HG02852 (cell line): ENCODE data around the gene NDUFV2.
A peak's percentile ranks its signal among the peaks of the same experiment; 100 is the strongest.
"Not testable (repeated sequence)": the region's sequence is repeated elsewhere in the genome, so short reads cannot be mapped to it uniquely, and the experiment has no call there.

Experiments
- ATAC-seq: cut with Tn5 transposase; IDR thresholded peaks from one replicate; pipeline ENCODE4 v1.9.1; 2021; ENCODE audit warnings: mild to moderate bottlenecking, moderate library complexity; ENCODE audit not compliant: unreplicated experiment

NDUFV2 gene

DNA sequence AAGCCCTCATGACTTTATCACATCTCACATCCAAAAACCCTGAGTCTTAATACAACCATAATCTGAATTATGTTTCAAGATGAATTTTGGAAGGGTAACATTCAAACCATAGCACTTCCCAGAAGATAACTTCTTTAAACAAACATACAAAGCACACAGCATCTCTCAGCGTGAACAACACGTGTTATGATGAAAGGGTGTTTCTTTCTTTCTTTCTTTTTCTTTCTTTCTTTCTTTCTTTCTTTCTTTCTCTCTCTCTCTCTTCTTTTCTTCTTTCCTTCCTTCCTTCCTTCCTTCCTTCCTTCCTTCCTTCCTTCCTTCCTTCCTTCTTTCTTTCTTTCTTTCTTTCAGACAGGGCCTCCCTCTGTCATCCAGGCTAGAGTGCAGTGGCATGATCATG is 13.8 kb upstream of the NDUFV2 start:
- not testable (repeated sequence) for ATAC-seq

DNA sequence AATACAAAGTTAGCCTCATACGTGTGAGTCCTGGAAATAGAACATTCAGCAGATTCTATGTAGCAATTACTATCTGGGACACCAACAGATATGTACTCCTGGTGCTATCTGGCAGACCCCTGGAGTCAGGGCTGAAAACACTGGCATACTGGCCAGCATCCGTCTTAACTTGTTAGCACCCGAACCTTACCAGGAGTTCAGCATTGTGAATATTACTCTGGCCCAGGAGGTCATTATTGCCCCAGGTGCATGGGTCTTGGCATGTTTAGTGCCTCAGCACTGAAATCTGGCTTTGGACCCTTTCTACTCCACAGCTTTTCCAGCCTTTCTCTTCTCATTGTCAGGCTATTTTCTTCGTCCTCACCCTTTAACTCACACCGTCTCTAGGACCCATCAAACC is 11.9 kb upstream of the NDUFV2 start:
- ATAC-seq = no peak

DNA sequence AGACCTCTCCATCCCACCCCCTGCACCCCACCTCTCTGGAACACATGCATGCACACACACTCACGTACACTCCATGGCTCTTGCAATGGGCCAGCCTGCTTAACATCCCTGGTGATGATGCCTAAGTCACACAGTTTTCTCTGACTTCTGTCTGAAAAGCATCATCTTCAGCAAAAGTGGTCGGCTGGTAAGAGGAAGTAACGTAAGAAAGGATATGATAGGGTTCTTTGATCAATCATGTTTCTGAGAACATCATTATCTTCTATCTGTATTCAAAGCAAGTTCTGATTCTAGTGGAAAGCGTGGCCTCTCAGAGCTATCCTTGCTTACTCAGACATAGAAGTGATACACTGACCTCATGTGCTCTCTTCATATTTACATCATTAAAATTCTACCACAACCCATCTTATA is 11.4 kb upstream of the NDUFV2 start:
- ATAC-seq = no peak

DNA sequence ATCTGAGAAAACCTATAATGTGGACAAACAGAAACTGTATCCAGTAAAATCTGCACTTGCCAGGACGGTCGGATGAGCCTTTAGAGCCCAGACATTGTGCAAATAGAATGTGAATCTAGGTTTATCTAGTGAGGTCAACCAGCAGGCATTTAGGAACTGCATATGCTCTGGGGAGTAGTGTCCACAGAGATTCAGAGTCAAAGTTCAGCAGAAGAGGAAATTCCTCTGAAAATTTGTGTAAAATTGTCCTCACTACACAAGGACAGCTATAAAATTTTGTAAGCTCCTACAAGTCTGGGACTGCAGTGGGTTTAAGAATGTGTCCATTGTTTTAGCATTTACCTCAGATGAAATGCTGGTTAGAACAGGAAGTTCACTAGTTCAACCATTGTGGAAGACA is 9.8 kb upstream of the NDUFV2 start:
- ATAC-seq = no peak

DNA sequence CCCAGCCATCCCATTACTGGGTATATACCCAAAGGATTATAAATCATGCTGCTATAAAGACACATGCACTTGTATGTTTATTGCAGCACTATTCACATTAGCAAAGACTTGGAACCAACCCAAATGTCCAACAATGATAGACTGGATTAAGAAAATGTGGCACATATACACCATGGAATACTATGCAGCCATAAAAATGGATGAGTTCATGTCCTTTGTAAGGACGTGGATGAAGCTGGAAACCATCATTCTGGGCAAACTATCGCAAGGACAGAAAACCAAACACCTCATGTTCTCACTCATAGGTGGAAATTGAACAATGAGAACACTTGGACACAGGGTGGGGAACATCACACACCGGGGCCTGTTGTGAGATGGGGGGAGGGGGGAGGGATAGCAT is 9.4 kb upstream of the NDUFV2 start:
- ATAC-seq = not testable (repeated sequence)

DNA sequence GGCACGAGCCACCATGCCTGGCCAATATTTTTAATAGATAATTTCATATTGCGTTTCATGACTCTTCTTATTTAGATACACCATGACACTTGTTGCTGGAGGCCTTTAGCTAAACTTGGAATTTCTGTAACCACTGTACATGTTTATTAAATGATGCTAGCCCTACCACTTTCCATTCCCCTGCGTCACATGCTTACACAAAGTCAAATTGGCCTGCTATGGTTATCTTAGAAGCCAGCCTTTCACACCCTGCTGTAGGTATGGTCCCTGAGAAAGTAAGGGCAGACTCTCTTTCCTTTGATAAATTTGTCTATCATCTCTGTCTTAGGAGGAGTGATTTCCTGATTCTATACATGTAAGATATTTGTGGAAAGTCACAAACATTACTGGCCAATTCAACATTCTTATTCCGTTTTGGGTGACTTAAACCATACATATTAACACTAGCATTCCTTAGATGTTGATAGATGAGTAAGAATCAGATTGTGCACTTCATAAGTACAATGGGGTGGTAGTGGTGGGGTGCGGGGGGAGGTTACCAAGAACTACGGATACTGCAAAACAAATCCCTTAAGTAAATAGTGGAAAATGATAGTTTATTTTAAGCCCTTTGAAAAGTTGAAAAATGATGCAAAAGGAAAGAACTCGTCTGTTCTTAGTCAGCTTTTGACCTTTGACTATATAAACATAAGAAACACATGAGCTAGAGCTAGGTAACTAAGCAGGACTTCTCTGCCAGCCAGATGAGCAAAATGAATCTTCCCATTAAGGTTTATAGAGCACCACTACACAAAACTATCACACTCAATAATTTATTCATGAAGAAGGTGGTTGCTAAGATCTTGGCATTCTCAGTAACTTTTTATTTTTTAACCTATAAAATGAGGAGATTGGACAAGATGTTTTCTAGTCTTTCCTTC is 7.9 kb upstream of the NDUFV2 start:
- ATAC-seq = no peak

DNA sequence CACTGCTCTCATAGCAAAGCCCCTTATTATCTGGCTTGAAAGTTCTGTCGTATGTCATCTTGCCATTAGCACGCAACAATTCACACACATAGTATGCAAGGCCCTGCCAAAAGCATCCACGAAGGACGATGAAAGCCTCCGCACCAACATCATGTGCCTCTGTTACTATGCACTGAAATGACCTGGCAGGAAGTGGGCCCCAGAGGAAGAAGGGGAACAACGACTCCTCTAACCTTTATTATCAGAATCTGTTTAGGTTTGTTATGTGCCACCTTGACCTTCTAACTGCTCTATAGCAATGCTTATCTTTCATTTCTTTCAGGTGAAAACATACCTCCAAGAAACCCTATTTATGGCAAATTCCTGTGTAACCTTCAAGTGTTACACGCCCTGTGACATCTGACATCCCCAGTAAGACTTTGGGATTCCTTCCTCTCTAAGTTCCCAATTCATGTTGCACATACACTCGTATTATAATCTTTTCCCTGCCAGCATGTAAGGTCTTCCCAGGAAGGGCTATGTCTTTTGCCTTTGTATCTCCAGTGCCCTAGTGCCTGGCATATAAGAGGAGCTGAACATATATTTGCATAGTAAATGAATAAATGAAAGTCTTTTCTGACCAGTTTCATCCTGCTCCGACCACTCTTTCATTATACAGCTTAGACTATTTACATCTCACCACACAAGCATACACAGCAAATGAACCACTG is 7.0 kb upstream of the NDUFV2 start:
- ATAC-seq = peak; percentile 85

DNA sequence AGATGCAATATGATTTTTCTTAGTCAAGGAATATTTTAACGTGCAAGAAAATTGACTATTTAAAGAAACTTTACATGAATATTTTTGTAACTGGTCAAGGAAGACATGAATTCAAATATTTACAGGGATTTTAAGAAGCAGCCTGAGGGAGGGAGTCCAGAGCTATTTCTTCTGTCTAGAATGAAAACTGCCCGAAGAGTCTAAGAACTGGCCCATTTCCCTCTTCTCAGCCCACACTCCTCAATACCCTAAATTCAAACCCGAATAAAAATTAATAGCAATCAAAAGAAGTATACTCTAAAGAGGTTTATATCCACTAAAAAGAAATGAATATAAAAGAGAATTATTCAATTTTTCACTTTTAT is 6.5 kb upstream of the NDUFV2 start:
- ATAC-seq = no peak

DNA sequence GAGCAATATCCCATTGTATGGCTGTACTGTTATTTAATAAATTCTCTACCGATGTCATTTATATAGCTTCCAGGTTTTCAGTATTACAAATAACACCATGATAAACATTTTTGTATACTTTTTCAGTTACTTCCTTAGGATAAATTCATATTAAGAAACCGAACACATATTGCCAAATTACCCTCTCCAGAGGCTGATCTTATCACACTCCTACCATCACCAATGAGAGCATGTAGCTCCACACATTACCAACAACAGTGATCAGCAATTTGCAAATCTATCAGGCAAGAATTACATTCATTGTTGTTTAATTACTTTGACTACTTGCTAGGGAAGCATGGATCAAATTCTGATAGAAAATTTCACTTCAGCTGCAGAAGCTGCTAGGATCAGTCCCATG is 5.8 kb upstream of the NDUFV2 start:
- no peak for ATAC-seq

DNA sequence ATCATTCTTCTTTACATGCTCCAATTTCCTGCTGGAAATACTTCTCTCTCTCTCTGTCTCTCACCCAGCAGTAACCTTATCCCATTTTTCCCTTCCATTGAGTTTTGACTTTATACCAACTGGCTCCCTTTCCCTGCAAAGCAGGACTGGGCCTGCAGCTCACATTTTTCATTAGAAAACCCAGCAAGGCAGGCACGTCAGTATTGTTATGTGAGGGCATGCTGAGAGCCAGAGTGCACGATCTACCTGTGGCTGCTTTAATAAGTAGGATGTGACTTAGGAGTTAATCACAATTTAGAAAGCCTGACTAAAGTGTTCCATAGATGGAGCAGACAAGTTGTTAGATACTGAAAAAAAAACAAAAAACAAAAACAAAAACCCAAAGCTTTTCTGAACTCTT is 5.2 kb upstream of the NDUFV2 start:
- ATAC-seq = no peak

DNA sequence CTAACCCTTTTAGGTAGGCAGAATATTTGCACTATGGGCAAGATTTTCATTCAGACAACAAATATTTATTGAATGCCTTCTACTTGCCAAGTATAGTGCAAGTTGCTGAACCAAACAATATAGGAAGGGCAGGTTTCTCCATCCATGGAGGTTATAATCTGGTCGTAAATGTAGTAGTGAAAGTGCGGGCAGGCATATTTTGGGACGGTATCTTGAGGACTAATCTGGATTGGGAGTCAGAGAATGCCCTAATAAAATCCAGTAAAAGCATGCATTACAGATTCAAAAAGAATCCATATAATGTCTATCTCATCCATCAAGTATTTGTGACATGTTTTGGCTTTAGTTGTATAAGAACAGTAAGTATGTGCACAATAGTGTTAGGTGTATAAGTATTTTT is 1.7 kb upstream of the NDUFV2 start:
- ATAC-seq = no peak

DNA sequence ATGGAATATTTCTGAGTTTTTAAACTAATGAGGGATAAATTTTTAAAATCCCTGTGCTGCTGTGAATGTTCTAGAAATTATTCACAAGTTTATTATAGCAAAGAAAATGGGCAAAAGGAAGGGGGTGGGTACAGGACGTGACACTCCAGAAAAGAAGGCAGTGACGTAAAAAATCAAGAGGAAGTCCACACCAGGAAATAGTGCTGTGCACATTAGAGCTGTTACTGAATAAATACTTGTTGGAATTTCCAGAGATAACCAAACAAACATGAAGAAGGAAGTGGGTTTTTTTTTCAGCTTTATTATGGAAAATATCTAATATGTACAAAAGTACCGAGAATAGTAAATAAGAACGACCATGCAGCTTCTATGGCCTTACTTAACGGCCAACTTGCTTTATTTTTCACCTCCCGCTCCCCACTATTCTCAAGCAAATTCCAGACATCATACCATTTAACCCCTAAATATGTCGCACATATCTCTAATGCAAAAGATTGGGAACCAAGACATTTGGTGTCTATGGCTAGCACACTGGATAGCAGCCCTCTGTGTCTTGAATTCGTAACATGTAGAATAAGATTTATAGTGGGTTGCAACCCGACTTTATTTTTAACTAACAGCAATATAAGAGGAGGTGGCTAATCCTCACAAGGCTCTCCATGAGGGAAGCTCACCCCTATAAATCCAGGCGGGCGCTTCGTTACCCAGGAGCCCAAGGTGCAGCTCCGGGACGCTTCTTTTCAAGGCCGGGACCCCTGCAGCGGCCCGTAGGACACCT is 580 bp upstream of the NDUFV2 start:
- ATAC-seq = peak; percentile 8

DNA sequence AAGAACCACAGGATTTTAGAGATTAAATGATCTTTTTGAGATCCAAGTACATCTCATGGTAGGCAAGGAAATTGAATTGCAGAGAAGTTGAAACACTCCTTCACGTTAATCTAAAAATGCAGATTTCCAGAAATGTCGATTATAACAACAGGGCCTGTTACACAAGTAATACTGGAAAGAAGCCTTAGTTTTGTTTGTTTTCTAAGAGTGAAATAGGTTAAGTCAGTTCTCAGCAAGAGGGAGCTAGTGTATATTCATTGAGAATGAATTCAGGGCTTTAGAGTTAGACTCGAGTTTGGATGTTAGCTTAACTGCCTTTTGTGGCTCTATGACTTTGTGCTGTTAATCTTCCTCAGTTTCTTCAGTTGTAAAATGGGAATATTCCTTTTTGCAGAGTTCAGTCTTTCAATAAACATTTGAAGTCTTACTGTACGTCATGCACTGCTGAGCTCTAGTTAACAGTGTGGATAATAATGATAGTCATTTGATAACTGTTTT is 926 bp downstream of the NDUFV2 start:
- ATAC-seq = no peak

DNA sequence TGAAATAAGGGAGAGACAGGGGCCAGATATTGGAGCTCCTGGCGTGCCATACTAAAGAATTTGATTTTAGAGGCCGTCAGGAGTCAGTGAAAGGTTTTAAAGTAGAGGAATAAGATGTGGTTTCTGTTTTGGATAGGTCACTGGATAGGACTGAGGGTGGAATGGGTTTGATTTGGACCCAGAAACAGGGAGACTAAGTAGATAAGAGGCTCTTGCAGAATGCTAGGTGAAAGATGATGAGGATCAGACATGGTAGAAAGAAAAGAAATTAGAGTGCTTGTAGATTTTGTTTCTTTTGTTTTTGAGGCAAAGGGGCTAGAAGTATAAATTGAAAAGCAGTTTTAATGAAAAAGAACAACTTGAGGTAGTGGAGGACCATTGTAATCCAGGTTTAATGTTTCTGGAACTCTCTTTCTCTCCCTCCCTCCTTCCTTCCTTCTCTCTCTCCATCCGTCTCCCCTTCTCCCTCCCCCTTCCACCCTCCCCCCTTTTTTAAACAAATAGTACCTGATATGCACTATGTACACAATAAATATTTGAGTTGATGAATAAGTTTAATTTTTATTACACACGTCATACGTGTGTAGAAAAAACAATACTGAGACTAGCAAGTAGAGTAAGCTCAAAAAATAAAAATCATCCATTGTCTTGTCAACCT is 1.9 kb downstream of the NDUFV2 start:
- ATAC-seq = no peak

DNA sequence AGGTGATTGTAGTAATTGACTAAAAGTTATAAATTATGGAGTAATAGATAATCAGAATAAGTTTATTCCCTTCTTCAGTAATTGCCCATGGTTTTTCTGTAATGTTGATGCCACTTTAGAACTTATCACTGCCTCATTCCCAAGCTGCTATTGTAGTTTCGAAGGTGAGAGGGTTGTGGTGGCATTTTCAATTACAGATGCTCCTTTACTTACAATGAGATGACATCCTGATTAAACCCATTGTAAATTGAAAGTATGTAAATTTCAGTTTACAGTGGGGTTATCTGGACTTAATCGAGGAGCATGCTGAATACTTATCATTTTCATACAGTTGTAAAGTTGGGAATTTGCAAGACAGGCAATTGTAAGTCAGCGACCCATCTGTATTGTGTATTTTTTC is 2.9 kb downstream of the NDUFV2 start:
- no peak for ATAC-seq

DNA sequence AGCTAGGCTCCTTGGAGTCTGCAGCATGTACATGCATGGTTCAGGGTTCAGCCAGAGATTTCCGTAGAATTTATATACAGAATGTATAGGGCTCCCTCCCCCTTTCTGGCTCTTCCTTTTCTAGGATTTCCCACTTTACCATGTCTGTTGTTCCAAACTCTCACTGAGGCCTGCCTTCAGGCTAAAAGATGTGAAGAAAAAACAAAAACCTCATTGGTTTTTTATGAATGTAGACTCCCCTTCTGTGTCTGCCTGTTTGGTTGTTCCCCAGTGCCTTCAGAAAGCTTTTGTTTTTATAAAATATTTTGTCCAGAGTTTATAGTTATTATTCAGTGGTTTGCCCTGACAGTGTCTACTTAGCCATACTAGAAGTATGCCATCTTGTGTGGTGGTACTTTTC is 3.6 kb downstream of the NDUFV2 start:
- ATAC-seq = no peak

DNA sequence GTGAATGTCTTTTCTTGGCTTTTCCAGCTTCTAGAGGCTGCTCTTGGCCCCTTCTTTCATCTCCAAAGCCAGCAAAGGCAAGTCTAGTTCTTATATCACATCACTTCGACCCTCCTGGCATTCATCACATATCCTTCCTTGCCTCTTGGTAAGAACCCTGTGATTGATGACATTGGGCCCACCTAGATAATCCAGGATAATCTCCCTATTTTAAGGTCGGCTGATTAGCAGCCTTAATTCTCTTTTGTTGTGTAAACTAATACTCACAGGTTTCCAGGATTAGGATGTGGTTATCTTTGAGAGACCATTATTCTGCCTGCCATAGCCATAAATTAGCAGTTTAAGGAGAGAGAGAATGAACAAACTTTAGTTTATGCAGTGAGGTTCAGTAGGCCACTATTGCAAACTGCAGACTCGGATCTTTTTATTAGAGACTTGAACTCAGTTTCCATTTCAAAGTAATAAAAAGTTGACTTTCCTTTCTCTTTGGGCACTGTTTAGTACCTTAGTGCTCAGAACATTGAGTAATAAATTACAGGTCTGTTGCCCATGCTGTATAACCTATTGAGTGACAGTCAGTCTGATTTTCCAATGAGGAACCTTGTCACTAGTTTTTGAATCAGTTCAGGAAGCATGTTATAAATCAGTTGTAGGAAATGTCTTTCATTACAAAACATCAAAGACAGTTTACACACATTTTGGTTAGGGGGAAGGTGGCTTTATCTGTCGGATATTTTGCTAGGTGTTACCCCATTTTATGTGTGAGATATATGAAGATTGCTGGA is 4.5 kb downstream of the NDUFV2 start:
- no peak for ATAC-seq

DNA sequence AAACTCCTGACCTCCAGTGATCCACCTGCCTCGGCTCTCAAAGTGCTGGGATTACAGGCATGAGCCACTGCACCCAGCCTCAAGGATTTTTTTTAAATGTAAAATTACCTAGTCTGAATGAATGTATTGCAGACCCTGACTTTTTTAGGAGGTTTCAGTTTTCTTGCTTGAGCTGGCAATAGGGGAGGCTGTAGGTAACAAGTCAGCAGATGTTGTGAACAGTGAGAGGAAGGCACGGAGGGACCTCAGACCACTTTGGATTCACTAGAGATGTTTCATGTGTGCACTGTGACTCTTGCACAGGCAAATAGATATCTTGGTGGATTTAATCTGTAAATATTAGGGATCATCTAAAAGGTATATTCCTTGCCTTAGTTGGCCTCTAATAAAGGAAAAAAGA is 6.4 kb downstream of the NDUFV2 start:
- no peak for ATAC-seq

DNA sequence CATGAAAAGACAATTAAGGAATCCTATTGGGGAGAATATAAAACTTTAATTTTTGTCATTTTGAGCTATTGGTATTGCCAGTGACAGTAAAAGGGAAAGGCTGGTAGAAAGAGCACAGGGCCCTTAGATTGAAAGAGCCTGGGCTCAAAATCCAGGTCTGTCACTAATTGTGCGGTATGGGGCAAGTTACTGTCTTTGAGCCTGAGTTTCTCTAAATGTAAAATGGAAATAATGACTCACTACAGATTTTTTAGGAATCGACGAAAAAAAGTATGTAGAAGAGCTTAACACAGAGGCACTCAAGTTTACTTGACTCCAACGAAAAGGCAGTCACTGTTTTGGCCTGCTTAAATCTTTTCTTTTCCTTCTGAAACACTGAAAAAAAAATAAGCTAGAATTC is 7.0 kb downstream of the NDUFV2 start:
- ATAC-seq = no peak

DNA sequence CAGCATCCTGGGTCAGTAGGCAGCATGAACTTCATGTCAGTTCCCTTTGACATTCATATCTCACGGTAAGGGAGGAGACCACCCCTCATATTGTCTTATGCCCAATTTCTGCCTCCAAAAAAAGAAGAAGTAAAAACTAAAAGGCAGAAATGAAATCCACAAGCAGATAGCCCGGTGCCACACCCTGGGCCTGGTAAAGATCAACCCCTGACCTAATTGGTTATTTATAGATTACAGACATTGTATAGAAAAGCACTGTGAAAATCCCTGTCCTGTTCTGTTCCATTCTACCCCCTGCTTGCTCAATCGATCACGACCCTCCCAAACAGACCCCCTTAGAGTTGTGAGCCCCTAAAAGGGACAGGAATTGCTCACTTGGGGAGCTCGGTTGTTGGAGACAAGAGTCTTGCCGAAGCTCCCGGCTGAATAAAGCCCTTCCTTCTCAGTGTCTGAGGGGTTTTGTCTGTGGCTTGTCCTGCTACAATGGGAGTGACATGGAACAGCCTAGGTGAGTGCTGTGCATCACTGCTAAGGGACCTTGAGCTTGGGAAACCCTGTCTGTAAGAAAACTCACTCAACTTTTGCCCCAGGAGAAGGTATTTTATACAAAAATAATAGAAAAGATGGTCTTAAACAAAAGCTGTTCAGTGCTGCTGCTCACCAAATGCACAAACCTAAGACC is 11.1 kb downstream of the NDUFV2 start:
- ATAC-seq = no peak
